ENCODE data around the gene ZNF142. TPM values are rescaled to one million over a fixed set of nuclear protein-coding genes. Genes with fewer than 3 reads are reported as not detected.

Gene ZNF142
- total and polyA plus RNA-seq, 11 donors = 10.4 to 46.0 (median 21.3) TPM

GRCh38 chr2:218638372-218638771 is 21.1 kb downstream of the ZNF142 start:
- no peak for DNase-seq
- H3K36me3 ChIP-seq = peaks cover 0 to 100% (median 96%) of the 10 kb centered on the region in 9 donors
- no peak for TF ChIP-seq POLR2A (IDR thresholded peaks at IDR 0.05)
- TF ChIP-seq CTCF (IDR thresholded peaks at IDR 0.05) = no peak
- no peak for ATAC-seq
- no peaks in the 10 kb centered on the region for H3K9me3 ChIP-seq
- H3K4me3 ChIP-seq = no peak overlapping the region
- intact Hi-C loops (cut with DNase I) = no loop called here
- H3K4me1 ChIP-seq = no peaks in the 10 kb centered on the region
- WGBS, 4 donors = 95 to 97% (median 96%) methylated on average over 18 of the region's 18 CpGs
- H3K27ac ChIP-seq = no peak overlapping the region
- no peaks in the 10 kb centered on the region for H3K27me3 ChIP-seq

- H3K4me3 ChIP-seq = no peak overlapping the region
- peaks cover 0 to 3% (median 0%) of the 10 kb centered on the region in 12 donors for H3K4me1 ChIP-seq
- DNase-seq (no peak), ATAC-seq (no peak)
- no peaks in the 10 kb centered on the region for H3K9me3 ChIP-seq
- no peaks in the 10 kb centered on the region for H3K27me3 ChIP-seq
- 84 to 90% (median 89%) methylated on average over 5 of the region's 5 CpGs for WGBS, 4 donors
- no peak for TF ChIP-seq POLR2A (IDR thresholded peaks at IDR 0.05)
- TF ChIP-seq CTCF (IDR thresholded peaks at IDR 0.05) = no peak
- peaks cover 0 to 79% (median 74%) of the 10 kb centered on the region in 9 donors for H3K36me3 ChIP-seq
- intact Hi-C loops (cut with DNase I) = no loop called here
- no peak overlapping the region for H3K27ac ChIP-seq
Observed at GRCh38 chr2:218635719-218636118, 23.7 kb downstream of the ZNF142 start.

GRCh38 chr2:218631837-218632236 is 27.6 kb downstream of the ZNF142 start:
- H3K36me3 ChIP-seq = peaks cover 0 to 41% (median 36%) of the 10 kb centered on the region in 9 donors
- H3K4me3 ChIP-seq = no peak overlapping the region
- WGBS, 4 donors = 44 to 58% (median 52%) methylated on average over 4 of the region's 4 CpGs
- H3K27ac ChIP-seq = no peak overlapping the region
- H3K27me3 ChIP-seq = no peaks in the 10 kb centered on the region
- no peaks in the 10 kb centered on the region for H3K9me3 ChIP-seq
- intact Hi-C loops (cut with DNase I) = no loop called here
- H3K4me1 ChIP-seq = peaks cover 0 to 3% (median 0%) of the 10 kb centered on the region in 12 donors
- no peak for TF ChIP-seq CTCF (IDR thresholded peaks at IDR 0.05)
- no peak for TF ChIP-seq POLR2A (IDR thresholded peaks at IDR 0.05)
- ATAC-seq (peak in 1 of 4 donors; percentile 69), DNase-seq (no peak)

GRCh38 chr2:218627939-218628338 is 31.5 kb downstream of the ZNF142 start:
- H3K4me1 ChIP-seq = peaks cover 0 to 10% (median 0%) of the 10 kb centered on the region in 12 donors
- intact Hi-C loops (cut with DNase I) = no loop called here
- H3K4me3 ChIP-seq = no peak overlapping the region
- no peak for TF ChIP-seq CTCF (IDR thresholded peaks at IDR 0.05)
- TF ChIP-seq POLR2A (IDR thresholded peaks at IDR 0.05) = no peak
- no peaks in the 10 kb centered on the region for H3K9me3 ChIP-seq
- no peak for ATAC-seq
- DNase-seq = no peak
- no peaks in the 10 kb centered on the region for H3K27me3 ChIP-seq
- no peak overlapping the region for H3K27ac ChIP-seq
- peaks cover 0 to 3% (median 0%) of the 10 kb centered on the region in 9 donors for H3K36me3 ChIP-seq
- WGBS, 4 donors = 94 to 97% (median 96%) methylated on average over 4 of the region's 4 CpGs

Measured in heart left ventricle (tissue), 16 donors.